Brain microvascular endothelial cell (primary cell): ENCODE measurements around the gene SDK2.

Experiments used
- DNase-seq: peaks from one replicate; pipeline ENCODE4 v3.0.0-alpha.2; 2020
- H3K27ac ChIP-seq: fragments of 250-450 bp; sonication (Bioruptor Pico); 2 replicates; pipeline ENCODE4 v1.5.1; 2020; ENCODE audit warnings: mild to moderate bottlenecking, moderate library complexity
- H3K27me3 ChIP-seq: fragments of 250-450 bp; sonication (Bioruptor Pico); replicated peaks from 2 replicates; pipeline ENCODE4 v1.5.1; 2020; ENCODE audit warnings: mild to moderate bottlenecking
- H3K36me3 ChIP-seq: fragments of 250-450 bp; sonication (Bioruptor Pico); replicated peaks from 2 replicates; pipeline ENCODE4 v1.5.1; 2020; ENCODE audit warnings: mild to moderate bottlenecking
- H3K4me3 ChIP-seq: 2 replicates; pipeline ENCODE4 v1.5.1; 2011; ENCODE audit warnings: low read depth, mild to moderate bottlenecking, control low read depth, low read length, moderate library complexity
- CTCF ChIP-seq: IDR thresholded peaks from 2 replicates; pipeline ENCODE4 v1.5.1; 2011; ENCODE audit warnings: low read depth, mild to moderate bottlenecking, moderate library complexity, low read length, control low read depth, inconsistent platforms; ENCODE audit errors: missing control alignments
- in situ Hi-C: cut with HindIII; loops from 2 replicates; pipeline ENCODE4 v1.10.0; 2017; ENCODE audit warnings: low sequenced_read_pairs, low pct_ligation_motif_present

The SDK2 gene

GRCh38 chr17:73678999-73679398 lies 34.8 kb upstream of the SDK2 start:
- no peak for DNase-seq
- Histone ChIP-seq H3K27ac (no peak overlapping the region), H3K27me3 (no peaks in the 10 kb centered on the region), H3K36me3 (no peaks in the 10 kb centered on the region), H3K4me3 (no peak overlapping the region)
- in situ Hi-C loops = no loop called here
- no peak for TF ChIP-seq CTCF

DNA sequence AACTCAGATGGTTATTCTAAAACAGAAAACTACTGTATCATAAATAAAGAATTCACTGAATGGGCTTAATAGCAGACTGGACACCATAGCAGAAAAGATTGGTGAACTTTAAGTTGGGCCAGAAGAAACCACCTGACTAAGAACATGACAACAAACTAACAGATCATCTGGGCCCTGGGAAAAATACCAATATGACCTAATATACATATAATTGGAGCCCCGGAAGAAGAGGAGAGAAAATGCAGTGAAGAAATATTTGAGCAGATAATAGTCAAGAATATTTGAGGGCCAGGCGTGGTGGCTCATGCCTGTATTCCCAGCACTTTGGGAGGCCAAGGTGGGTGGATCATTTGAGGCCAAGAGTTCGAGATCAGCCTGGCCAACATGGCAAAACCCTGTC lies 25.5 kb upstream of the SDK2 start:
- no peak for DNase-seq
- in situ Hi-C loops = no loop called here
- Histone ChIP-seq H3K36me3 (no peaks in the 10 kb centered on the region), H3K27me3 (no peaks in the 10 kb centered on the region), H3K4me3 (no peak overlapping the region), H3K27ac (no peak overlapping the region)
- TF ChIP-seq CTCF = no peak

- H3K36me3 ChIP-seq = no peaks in the 10 kb centered on the region
- no peak overlapping the region for H3K4me3 ChIP-seq
- in situ Hi-C loops = no loop called here
- no peak for TF ChIP-seq CTCF
- no peak for DNase-seq
- H3K27me3 ChIP-seq = no peaks in the 10 kb centered on the region
- no peak overlapping the region for H3K27ac ChIP-seq
Observed at GRCh38 chr17:73667181-73667959, 23.1 kb upstream of the SDK2 start.

DNA sequence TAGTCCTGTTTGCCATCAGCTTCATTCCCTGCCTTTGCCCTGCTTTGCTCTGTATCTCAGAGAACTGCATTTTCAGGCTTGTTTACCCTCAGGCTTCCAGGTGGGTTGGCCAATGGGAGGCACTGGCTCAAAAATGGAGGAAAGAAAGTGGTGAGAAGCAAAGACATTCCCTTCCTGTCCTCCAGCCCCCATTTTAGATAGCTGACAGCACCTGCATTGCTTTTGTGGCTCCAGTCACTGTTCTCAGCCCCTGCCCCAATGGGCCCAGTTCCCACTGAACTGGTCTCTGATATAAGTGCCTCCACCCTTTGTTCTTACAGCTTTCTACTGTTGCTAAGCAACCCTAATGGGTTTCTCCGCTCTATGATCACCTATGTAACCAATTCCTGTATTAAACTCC lies 19.4 kb upstream of the SDK2 start:
- H3K27ac ChIP-seq = no peak overlapping the region
- in situ Hi-C loops = no loop called here
- no peak overlapping the region for H3K4me3 ChIP-seq
- TF ChIP-seq CTCF = no peak
- DNase-seq = no peak
- no peaks in the 10 kb centered on the region for H3K27me3 ChIP-seq
- H3K36me3 ChIP-seq = no peaks in the 10 kb centered on the region

DNA sequence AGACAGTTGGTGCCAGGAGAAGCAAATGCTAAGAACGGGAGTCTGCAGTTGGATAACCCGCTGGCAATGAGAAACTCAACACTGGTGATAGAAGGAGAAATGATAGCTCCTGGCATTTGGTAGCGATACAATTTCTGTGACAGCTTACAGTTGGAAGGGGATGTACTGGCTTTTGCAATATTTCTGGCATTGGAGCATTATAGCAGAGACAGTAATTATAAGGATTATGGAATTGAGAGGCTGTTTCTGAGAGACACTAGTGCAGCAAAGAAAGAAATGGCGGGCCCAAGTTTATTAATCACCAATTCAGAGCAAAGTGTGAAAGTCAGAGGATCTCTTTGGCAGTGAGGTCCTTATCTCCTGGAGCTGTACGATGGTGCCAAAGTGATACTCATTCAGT lies 16.1 kb upstream of the SDK2 start:
- H3K4me3 ChIP-seq = no peak overlapping the region
- H3K27me3 ChIP-seq = no peaks in the 10 kb centered on the region
- no peaks in the 10 kb centered on the region for H3K36me3 ChIP-seq
- TF ChIP-seq CTCF = no peak
- DNase-seq = no peak
- no peak overlapping the region for H3K27ac ChIP-seq
- in situ Hi-C loops = no loop called here
